K562 (cell line): Measurements from ENCODE around the gene PGAP2. TPM values are rescaled to one million over a fixed set of nuclear protein-coding genes. Genes with fewer than 3 reads are reported as not detected.

Source experiments
- DACH1 ChIP-seq: fragments of 450-650 bp; IDR thresholded peaks from 2 replicates; pipeline ENCODE4 v1.6.1; 2018; ENCODE audit not compliant: partially characterized antibody
- NFRKB ChIP-seq: fragments of 450-650 bp; IDR thresholded peaks from 2 replicates; pipeline ENCODE4 v1.6.1; 2016; ENCODE audit warnings: low read depth
- POLR2B ChIP-seq: fragments of 450-650 bp; IDR thresholded peaks from 2 replicates; pipeline ENCODE4 v1.6.1; 2018; ENCODE audit warnings: low read depth; ENCODE audit not compliant: partially characterized antibody
- TBP ChIP-seq: optimal IDR thresholded peaks from 2 replicates; pipeline ENCODE3; 2011; ENCODE audit warnings: low read depth, low read length, improper control_type of control experiment
- TEAD1 ChIP-seq, 2 experiments: fragments of 450-650 bp in 1 of 2; sonication (generic) in 1 of 2; formaldehyde crosslinking; IDR thresholded peaks; 2 replicates each; pipeline versions ENCODE4 v1.4.0 to v1.8.0; 2020 to 2022; ENCODE audit warnings: mild to moderate bottlenecking in 2 of 2, missing genetic modification reagents in 1 of 2
- ZNF384 ChIP-seq: IDR thresholded peaks from 2 replicates; pipeline ENCODE4 v1.6.1; 2012; ENCODE audit warnings: low read depth, low read length, improper control_type of control experiment
- polyA plus RNA-seq, 8 experiments: library from polyadenylated mRNA; depleted of rRNA in 4 of 8; stranded (reverse) in 5 of 8; unstranded in 3 of 8; fragments of >200 nt; fragmentation: Nextera tagmentation in 2 of 8; fragmentation: Illumina TruSeq in 1 of 8; extraction: Ambion mirVana in 2 of 8; extraction: Trizol in 1 of 8; gene quantifications; 2 replicates each; pipeline versions ENCODE4 v1.2.1 to v1.2.3, GENCODE V29; 2011 to 2014; ENCODE audit warnings: inconsistent platforms in 1 of 8, missing spikeins in 1 of 8
- total RNA-seq, 7 experiments: library from RNA; depleted of rRNA in 6 of 7; stranded (reverse); fragments of >200 nt in 6 of 7; fragmentation: Illumina TruSeq in 2 of 7; extraction: Trizol in 2 of 7; gene quantifications; 2 replicates each; pipeline versions ENCODE4 v1.2.1 to v1.2.3, GENCODE V29; 2011 to 2021; ENCODE audit warnings: low replicate concordance in 1 of 7
- TF ChIP-seq, protein P1 (sequence below): fragments of 200-600 bp; sonication (generic); IDR thresholded peaks from one replicate; pipeline ENCODE4 v1.6.1; 2012; ENCODE audit warnings: mild to moderate bottlenecking, low read depth, low read length, inconsistent platforms
- TF ChIP-seq, protein P2 (sequence below): fragments of 250-450 bp; sonication (Bioruptor Pico); IDR thresholded peaks from 2 replicates; pipeline ENCODE4 v1.5.1; 2021; ENCODE audit warnings: mild to moderate bottlenecking
- TF ChIP-seq, protein P3 (sequence below), 2 experiments: IDR thresholded peaks in 1 of 2; conservative IDR thresholded peaks in 1 of 2; 2 replicates each; pipeline ENCODE4 v1.6.1; 2016; ENCODE audit warnings: low read depth in 2 of 2, mild to moderate bottlenecking in 1 of 2, missing compliant biosample characterization in 1 of 2, missing genetic modification characterization in 1 of 2, moderate library complexity in 1 of 2

The PGAP2 gene
- total and polyA plus RNA-seq, 9 of the 15 experiments (the other 6 are each of a cell fraction or from before 2014, with no cell fraction given), result 17.9 to 47.2 (median 33.7) TPM

DNA sequence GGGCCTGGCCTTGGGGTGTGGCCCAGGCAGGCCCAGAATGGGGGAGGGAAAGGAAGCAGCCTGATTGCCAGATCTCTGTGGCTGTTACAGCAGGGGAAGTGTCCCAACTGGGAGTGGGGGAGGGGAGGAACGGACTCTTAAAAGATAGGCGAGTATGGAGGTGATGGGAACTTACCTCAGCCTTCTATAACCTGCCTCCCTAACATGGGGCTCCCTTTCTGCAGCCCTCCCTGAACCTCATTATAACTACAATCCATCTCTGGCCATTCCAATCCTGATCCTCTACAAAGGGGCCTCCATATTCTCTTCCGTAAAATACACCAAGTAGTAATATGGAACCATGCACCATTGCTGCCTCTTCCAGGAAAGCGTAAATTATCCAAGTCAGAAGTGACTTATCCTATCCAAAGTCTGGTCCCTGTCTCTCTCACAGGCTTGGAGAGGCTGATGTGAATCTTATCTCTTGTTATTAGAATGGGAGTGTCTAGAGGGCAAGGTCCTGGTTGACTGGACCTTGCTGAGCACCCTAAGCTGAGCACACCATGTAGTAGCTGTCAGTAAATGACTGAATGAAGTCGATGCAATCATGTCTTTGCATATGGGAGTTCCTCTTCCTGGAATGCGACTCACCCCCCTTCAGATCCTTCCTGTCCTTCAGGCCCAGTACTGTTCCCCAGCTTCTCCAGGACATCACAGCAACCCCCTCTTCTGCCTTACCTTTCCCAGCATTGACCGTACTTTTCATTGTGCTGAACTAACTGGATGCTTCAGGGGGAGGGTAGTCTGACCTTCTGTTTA lies 26.5 kb downstream of the PGAP2 start (continued):
- TF ChIP-seq, protein P1, sequence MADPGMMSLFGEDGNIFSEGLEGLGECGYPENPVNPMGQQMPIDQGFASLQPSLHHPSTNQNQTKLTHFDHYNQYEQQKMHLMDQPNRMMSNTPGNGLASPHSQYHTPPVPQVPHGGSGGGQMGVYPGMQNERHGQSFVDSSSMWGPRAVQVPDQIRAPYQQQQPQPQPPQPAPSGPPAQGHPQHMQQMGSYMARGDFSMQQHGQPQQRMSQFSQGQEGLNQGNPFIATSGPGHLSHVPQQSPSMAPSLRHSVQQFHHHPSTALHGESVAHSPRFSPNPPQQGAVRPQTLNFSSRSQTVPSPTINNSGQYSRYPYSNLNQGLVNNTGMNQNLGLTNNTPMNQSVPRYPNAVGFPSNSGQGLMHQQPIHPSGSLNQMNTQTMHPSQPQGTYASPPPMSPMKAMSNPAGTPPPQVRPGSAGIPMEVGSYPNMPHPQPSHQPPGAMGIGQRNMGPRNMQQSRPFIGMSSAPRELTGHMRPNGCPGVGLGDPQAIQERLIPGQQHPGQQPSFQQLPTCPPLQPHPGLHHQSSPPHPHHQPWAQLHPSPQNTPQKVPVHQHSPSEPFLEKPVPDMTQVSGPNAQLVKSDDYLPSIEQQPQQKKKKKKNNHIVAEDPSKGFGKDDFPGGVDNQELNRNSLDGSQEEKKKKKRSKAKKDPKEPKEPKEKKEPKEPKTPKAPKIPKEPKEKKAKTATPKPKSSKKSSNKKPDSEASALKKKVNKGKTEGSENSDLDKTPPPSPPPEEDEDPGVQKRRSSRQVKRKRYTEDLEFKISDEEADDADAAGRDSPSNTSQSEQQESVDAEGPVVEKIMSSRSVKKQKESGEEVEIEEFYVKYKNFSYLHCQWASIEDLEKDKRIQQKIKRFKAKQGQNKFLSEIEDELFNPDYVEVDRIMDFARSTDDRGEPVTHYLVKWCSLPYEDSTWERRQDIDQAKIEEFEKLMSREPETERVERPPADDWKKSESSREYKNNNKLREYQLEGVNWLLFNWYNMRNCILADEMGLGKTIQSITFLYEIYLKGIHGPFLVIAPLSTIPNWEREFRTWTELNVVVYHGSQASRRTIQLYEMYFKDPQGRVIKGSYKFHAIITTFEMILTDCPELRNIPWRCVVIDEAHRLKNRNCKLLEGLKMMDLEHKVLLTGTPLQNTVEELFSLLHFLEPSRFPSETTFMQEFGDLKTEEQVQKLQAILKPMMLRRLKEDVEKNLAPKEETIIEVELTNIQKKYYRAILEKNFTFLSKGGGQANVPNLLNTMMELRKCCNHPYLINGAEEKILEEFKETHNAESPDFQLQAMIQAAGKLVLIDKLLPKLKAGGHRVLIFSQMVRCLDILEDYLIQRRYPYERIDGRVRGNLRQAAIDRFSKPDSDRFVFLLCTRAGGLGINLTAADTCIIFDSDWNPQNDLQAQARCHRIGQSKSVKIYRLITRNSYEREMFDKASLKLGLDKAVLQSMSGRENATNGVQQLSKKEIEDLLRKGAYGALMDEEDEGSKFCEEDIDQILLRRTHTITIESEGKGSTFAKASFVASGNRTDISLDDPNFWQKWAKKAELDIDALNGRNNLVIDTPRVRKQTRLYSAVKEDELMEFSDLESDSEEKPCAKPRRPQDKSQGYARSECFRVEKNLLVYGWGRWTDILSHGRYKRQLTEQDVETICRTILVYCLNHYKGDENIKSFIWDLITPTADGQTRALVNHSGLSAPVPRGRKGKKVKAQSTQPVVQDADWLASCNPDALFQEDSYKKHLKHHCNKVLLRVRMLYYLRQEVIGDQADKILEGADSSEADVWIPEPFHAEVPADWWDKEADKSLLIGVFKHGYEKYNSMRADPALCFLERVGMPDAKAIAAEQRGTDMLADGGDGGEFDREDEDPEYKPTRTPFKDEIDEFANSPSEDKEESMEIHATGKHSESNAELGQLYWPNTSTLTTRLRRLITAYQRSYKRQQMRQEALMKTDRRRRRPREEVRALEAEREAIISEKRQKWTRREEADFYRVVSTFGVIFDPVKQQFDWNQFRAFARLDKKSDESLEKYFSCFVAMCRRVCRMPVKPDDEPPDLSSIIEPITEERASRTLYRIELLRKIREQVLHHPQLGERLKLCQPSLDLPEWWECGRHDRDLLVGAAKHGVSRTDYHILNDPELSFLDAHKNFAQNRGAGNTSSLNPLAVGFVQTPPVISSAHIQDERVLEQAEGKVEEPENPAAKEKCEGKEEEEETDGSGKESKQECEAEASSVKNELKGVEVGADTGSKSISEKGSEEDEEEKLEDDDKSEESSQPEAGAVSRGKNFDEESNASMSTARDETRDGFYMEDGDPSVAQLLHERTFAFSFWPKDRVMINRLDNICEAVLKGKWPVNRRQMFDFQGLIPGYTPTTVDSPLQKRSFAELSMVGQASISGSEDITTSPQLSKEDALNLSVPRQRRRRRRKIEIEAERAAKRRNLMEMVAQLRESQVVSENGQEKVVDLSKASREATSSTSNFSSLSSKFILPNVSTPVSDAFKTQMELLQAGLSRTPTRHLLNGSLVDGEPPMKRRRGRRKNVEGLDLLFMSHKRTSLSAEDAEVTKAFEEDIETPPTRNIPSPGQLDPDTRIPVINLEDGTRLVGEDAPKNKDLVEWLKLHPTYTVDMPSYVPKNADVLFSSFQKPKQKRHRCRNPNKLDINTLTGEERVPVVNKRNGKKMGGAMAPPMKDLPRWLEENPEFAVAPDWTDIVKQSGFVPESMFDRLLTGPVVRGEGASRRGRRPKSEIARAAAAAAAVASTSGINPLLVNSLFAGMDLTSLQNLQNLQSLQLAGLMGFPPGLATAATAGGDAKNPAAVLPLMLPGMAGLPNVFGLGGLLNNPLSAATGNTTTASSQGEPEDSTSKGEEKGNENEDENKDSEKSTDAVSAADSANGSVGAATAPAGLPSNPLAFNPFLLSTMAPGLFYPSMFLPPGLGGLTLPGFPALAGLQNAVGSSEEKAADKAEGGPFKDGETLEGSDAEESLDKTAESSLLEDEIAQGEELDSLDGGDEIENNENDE, result no peak
- TF ChIP-seq, protein P2, sequence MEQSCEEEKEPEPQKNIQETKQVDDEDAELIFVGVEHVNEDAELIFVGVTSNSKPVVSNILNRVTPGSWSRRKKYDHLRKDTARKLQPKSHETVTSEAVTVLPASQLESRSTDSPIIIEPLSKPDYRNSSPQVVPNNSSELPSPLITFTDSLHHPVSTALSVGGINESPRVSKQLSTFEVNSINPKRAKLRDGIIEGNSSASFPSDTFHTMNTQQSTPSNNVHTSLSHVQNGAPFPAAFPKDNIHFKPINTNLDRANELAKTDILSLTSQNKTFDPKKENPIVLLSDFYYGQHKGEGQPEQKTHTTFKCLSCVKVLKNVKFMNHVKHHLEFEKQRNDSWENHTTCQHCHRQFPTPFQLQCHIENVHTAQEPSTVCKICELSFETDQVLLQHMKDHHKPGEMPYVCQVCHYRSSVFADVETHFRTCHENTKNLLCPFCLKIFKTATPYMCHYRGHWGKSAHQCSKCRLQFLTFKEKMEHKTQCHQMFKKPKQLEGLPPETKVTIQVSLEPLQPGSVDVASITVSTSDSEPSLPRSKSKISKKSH, result no peak
- peak; percentile 13 for TF ChIP-seq POLR2B
- TF ChIP-seq, protein P3, sequence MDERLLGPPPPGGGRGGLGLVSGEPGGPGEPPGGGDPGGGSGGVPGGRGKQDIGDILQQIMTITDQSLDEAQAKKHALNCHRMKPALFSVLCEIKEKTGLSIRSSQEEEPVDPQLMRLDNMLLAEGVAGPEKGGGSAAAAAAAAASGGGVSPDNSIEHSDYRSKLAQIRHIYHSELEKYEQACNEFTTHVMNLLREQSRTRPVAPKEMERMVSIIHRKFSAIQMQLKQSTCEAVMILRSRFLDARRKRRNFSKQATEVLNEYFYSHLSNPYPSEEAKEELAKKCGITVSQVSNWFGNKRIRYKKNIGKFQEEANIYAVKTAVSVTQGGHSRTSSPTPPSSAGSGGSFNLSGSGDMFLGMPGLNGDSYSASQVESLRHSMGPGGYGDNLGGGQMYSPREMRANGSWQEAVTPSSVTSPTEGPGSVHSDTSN (CRISPR knock-in tag; IDR thresholded peaks at IDR 0.05; ENCODE audit: low read depth), result no peak
- TF ChIP-seq, protein P3 (tag; conservative IDR thresholded peaks at IDR 0.05; ENCODE audit: low read depth), result peak; percentile 68
- 0 out of 2 replicates have a peak, but pooled peaks have one; percentile 17 for TF ChIP-seq ZNF384
- TF ChIP-seq NFRKB, result peak; percentile 55; the same call in 1 of the 2 replicates
- TF ChIP-seq TEAD1 (CRISPR knock-in tag; IDR thresholded peaks at IDR 0.05), result peak; percentile 61 to 62; a peak in 2 of 4 replicates
- peak; percentile 42 for TF ChIP-seq DACH1
- no peak for TF ChIP-seq TBP
